Superior temporal gyrus (tissue), 1 donor: ENCODE results near the gene FRS3.
"Not testable (repeated sequence)": the region's sequence is repeated elsewhere in the genome, so short reads cannot be mapped to it uniquely, and the experiment has no call there.

Experiments used
- DNase-seq: peaks from one replicate; pipeline ENCODE4 v3.0.0-alpha.2; 2016; ENCODE audit errors: extremely low spot score

FRS3 gene, protein sequence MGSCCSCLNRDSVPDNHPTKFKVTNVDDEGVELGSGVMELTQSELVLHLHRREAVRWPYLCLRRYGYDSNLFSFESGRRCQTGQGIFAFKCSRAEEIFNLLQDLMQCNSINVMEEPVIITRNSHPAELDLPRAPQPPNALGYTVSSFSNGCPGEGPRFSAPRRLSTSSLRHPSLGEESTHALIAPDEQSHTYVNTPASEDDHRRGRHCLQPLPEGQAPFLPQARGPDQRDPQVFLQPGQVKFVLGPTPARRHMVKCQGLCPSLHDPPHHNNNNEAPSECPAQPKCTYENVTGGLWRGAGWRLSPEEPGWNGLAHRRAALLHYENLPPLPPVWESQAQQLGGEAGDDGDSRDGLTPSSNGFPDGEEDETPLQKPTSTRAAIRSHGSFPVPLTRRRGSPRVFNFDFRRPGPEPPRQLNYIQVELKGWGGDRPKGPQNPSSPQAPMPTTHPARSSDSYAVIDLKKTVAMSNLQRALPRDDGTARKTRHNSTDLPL

DNA sequence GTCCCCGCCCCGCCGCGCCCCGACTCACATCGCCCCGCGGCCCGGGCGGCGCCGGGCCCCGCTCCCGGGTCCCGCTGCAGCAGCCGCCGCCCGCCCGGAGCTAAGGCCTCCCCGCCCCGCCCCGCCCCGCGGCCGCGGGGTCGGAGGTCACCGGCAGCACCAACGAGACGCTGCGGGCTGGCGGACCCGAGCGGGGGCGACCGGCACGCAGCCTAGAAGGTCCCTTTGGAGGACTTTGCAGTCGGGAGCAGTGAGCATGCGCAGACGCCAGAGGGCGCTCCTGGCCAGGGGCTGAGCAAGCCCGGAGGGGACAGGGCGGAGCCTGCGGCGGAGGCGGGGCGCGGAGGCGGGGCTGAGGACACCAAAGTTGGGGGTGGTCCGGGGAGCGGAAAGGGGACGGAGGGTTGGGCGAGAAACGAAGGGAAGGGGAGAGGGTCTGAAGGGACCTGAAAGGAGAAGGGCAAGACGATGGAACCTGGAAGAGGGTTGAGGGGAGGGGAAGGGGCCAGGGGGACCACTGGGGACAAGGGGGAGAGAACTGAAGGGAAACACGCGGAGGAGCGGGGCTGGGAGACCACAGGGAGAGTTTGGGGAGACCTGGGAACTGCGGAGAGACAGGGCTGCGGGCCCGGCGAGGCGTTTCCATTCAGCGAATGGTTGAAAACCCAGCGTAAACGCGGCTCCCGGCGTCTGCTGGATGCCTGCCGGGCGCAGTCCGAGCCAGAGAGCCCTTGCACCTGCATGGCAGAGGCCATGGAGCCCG lies at the start of gene FRS3:
TSS of gene FRS3 (minus strand) at position 113 of the 763 bp plus-strand sequence. CDS start 2,913 bp downstream, outside the sequence.
- peak; percentile 99 for DNase-seq

- no peak for DNase-seq
These were observed 46.8 kb upstream of the FRS3 start for GRCh38 chr6:41826343-41827022.

GRCh38 chr6:41824571-41825569 lies 45.2 kb upstream of the FRS3 start:
- no peak for DNase-seq

GRCh38 chr6:41823178-41823577 lies 43.5 kb upstream of the FRS3 start:
- no peak for DNase-seq

GRCh38 chr6:41822021-41822420 lies 42.3 kb upstream of the FRS3 start:
- no peak for DNase-seq

DNA sequence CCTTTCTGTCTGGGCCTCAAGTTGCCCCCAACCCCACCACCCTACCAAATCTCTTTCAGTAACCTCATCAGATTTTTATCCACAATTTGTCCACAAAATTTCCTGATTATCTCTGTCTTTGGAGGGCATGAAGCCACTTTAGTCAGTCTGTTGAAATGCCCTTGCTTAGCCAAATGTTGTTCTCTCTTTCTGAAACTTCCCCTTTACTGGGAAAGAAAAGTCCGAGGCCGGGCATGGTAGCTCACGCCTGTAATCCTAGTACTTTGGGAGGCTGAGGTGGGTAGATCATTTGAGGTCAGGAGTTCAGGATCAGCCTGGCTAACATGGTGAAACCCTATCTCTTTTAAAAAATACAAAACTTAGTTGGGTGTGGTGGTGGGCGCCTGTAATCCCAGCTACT lies 41.6 kb upstream of the FRS3 start:
- DNase-seq: no peak

DNA sequence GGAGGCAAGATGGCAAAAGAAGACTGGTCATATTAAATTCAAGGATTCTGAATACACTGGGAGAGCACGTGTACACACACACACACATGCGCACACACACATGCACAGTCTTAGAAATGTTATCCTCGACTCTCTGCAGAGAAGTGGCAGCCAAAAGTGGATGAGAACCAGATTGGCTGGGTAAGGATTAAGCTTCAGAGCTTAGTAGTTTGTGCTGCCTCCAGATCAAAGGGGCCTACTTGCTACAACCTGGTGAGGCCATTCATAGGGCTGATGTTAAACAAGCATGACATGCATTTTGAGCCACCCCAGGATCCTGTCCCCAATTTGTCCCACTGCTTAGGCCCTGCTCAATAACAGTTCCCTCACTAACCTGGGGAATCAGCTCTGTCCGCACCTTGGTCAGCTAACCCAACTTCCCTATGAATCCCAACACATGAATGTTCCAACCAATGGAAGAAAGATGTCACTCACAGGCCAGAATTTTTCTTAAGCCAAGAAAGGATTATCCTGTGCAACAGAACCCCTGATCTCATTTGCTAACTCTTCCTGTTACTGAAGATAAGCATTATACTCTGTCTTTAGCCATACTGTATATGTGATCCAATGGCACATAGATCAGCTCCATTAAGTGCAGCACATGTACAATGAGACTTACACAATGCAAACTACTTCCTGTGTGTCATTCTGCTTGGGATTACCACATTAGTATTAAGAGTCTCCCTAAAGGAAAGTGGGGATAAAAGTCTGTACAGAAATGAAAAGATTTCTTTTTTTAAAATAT lies 38.8 kb upstream of the FRS3 start:
- no peak for DNase-seq

- no peak for DNase-seq
These were observed 35.9 kb upstream of the FRS3 start for GRCh38 chr6:41815587-41815986.

- DNase-seq: no peak
These were observed 34.9 kb upstream of the FRS3 start for GRCh38 chr6:41814629-41815028.

- peak; percentile 24 for DNase-seq
These were observed 34.3 kb upstream of the FRS3 start for GRCh38 chr6:41813956-41814355.

- no peak for DNase-seq
These were observed 33.8 kb upstream of the FRS3 start for GRCh38 chr6:41813469-41813868.

DNA sequence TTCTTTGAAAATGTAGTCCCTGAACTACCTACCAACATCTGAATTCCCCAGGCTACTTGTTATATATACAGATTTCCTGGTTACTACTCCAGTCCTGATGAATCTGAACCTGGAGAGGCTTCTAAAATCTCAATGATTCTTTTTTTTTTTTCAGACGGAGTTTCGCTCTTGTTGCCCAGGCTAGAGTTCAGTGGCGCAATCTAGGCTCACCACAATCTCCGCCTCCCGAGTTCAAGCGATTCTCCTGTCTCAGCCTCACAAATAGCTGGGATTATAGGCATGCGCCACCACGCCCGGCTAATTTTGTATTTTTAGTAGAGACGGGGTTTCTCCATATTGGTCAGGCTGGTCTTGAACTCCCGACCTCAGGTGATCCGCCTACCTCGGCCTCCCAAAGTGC lies 32.2 kb upstream of the FRS3 start:
- not testable (repeated sequence) for DNase-seq

- DNase-seq: no peak
These were observed 31.4 kb upstream of the FRS3 start for GRCh38 chr6:41811095-41811494.

GRCh38 chr6:41805830-41806774 lies 26.4 kb upstream of the FRS3 start:
- DNase-seq: no peak

DNA sequence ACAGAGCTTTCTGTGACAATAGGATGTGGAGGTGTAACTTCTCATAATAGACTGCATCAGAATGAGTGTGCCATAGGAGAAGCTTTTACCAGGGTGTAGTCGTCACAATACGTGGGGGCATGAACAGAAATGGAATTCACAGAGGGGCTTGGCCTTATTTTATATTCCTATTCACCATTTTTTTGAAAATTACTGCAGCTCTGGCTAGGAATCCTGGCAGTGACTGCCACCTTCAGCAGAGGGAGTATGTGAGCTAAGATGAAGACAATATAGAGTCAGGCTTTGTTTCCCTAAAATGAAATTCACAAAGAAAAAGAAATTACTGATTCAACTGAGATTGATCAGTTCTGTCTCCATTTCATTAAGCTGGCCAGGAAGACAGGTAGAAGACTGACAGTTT lies 21.7 kb upstream of the FRS3 start:
- peak; percentile 45 for DNase-seq

DNA sequence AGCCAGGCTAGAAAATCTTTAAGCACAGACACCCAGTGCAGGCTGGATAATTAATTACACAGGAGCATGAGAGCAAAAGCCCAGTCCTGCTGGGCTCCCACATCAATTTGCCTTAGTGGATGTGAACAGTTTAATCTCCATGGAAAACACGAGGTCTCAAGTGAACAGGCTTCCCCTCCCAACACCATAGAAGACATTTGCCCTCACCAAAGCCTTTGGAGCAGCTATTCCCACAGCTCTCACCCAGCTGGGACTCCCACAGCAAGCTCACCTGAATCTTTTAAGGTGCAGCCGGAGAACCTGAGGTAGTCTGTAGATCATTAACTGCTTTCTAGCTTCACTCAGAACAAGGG lies 19.8 kb upstream of the FRS3 start:
- DNase-seq: no peak

GRCh38 chr6:41798901-41799558 lies 19.3 kb upstream of the FRS3 start:
- no peak for DNase-seq

DNA sequence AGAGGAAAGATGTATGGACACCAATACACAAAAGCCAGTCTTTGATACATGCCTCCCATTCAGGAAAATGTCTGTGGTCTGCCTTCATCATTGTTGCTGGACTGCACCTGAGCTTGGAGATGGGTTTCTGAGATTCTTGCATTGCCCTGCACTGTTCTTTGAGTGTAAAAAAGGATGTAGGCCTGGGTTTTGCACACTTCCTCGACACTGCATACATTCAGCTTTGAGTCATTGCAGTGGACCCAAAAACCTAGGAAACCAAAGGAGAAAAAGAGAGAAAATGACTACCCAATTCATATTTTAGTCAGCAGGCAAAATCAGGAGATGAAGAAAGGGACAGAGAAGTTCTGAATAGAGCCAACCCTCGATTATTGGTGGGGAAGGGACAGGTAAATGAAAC lies 16.8 kb upstream of the FRS3 start:
- DNase-seq: no peak

GRCh38 chr6:41791984-41792383 lies 12.3 kb upstream of the FRS3 start:
- DNase-seq: no peak
